ENCODE results near the gene TMEM182.

TMEM182 gene

GRCh38 chr2:102749938-102750337 lies 11.9 kb upstream of the TMEM182 start:
- H3K9me3 ChIP-seq (ENCODE audit: control insufficient read depth, insufficient read depth, low read length), result no peaks in the 10 kb centered on the region
- no peak overlapping the region for H3K9ac ChIP-seq (ENCODE audit: low read depth, low read length)
- H3K4me1 ChIP-seq (ENCODE audit: insufficient read depth, low read length), result no peaks in the 10 kb centered on the region

GRCh38 chr2:102753563-102754159 lies 8.2 kb upstream of the TMEM182 start:
- no peaks in the 10 kb centered on the region for H3K4me1 ChIP-seq (ENCODE audit: insufficient read depth, low read length)
- H3K36me3 ChIP-seq (ENCODE audit: insufficient read depth, low read length), result no peaks in the 10 kb centered on the region; the same call in 1 of the 2 replicates
- H3K9me3 ChIP-seq (ENCODE audit: control insufficient read depth, insufficient read depth, low read length), result no peaks in the 10 kb centered on the region
- no peak overlapping the region for H3K9ac ChIP-seq (ENCODE audit: low read depth, low read length)

More at GRCh38 chr2:102749938-102750337, 11.9 kb upstream of the TMEM182 start:
- no peaks in the 10 kb centered on the region; the same call in 1 of the 2 replicates for H3K36me3 ChIP-seq (ENCODE audit: insufficient read depth, low read length)

GRCh38 chr2:102754456-102755145 lies 7.2 kb upstream of the TMEM182 start:
- no peaks in the 10 kb centered on the region for H3K9me3 ChIP-seq (ENCODE audit: control insufficient read depth, insufficient read depth, low read length)
- no peaks in the 10 kb centered on the region for H3K4me1 ChIP-seq (ENCODE audit: insufficient read depth, low read length)
- H3K36me3 ChIP-seq (ENCODE audit: insufficient read depth, low read length), result no peaks in the 10 kb centered on the region; the same call in 1 of the 2 replicates
- no peak overlapping the region for H3K9ac ChIP-seq (ENCODE audit: low read depth, low read length)

GRCh38 chr2:102755284-102755683 lies 6.5 kb upstream of the TMEM182 start:
- H3K36me3 ChIP-seq (ENCODE audit: insufficient read depth, low read length), result no peaks in the 10 kb centered on the region; the same call in 1 of the 2 replicates
- H3K4me1 ChIP-seq (ENCODE audit: insufficient read depth, low read length), result no peaks in the 10 kb centered on the region
- no peaks in the 10 kb centered on the region for H3K9me3 ChIP-seq (ENCODE audit: control insufficient read depth, insufficient read depth, low read length)
- no peak overlapping the region for H3K9ac ChIP-seq (ENCODE audit: low read depth, low read length)

GRCh38 chr2:102758439-102758838 lies 3.4 kb upstream of the TMEM182 start:
- H3K9me3 ChIP-seq (ENCODE audit: control insufficient read depth, insufficient read depth, low read length), result no peaks in the 10 kb centered on the region
- no peaks in the 10 kb centered on the region for H3K36me3 ChIP-seq (ENCODE audit: insufficient read depth, low read length)
- H3K4me1 ChIP-seq (ENCODE audit: insufficient read depth, low read length), result no peaks in the 10 kb centered on the region
- H3K9ac ChIP-seq (ENCODE audit: low read depth, low read length), result no peak overlapping the region

GRCh38 chr2:102764083-102764482 lies 2.3 kb downstream of the TMEM182 start:
- Histone ChIP-seq H3K9ac (ENCODE audit: low read depth, low read length) (no peak overlapping the region), H3K4me1 (ENCODE audit: insufficient read depth, low read length) (no peaks in the 10 kb centered on the region), H3K9me3 (ENCODE audit: control insufficient read depth, insufficient read depth, low read length) (no peaks in the 10 kb centered on the region), H3K36me3 (ENCODE audit: insufficient read depth, low read length) (no peaks in the 10 kb centered on the region)

- Histone ChIP-seq H3K4me1 (ENCODE audit: insufficient read depth, low read length) (no peaks in the 10 kb centered on the region), H3K9me3 (ENCODE audit: control insufficient read depth, insufficient read depth, low read length) (no peaks in the 10 kb centered on the region), H3K9ac (ENCODE audit: low read depth, low read length) (no peak overlapping the region), H3K36me3 (ENCODE audit: insufficient read depth, low read length) (no peaks in the 10 kb centered on the region)
These were observed 3.2 kb downstream of the TMEM182 start for GRCh38 chr2:102765061-102765460.

- Histone ChIP-seq H3K36me3 (ENCODE audit: insufficient read depth, low read length) (no peaks in the 10 kb centered on the region), H3K9ac (ENCODE audit: low read depth, low read length) (no peak overlapping the region), H3K4me1 (ENCODE audit: insufficient read depth, low read length) (no peaks in the 10 kb centered on the region), H3K9me3 (ENCODE audit: control insufficient read depth, insufficient read depth, low read length) (no peaks in the 10 kb centered on the region)
These were observed 6.4 kb downstream of the TMEM182 start for GRCh38 chr2:102768253-102768652.

- no peaks in the 10 kb centered on the region for H3K4me1 ChIP-seq (ENCODE audit: insufficient read depth, low read length)
- no peaks in the 10 kb centered on the region for H3K36me3 ChIP-seq (ENCODE audit: insufficient read depth, low read length)
- no peak overlapping the region for H3K9ac ChIP-seq (ENCODE audit: low read depth, low read length)
- H3K9me3 ChIP-seq (ENCODE audit: control insufficient read depth, insufficient read depth, low read length), result no peaks in the 10 kb centered on the region
These were observed 7.1 kb downstream of the TMEM182 start for GRCh38 chr2:102768892-102769291.

GRCh38 chr2:102770506-102770905 lies 8.7 kb downstream of the TMEM182 start:
- Histone ChIP-seq H3K9me3 (ENCODE audit: control insufficient read depth, insufficient read depth, low read length) (no peaks in the 10 kb centered on the region), H3K4me1 (ENCODE audit: insufficient read depth, low read length) (no peaks in the 10 kb centered on the region), H3K36me3 (ENCODE audit: insufficient read depth, low read length) (no peaks in the 10 kb centered on the region), H3K9ac (ENCODE audit: low read depth, low read length) (no peak overlapping the region)

GRCh38 chr2:102771114-102771513 lies 9.3 kb downstream of the TMEM182 start:
- H3K9ac ChIP-seq (ENCODE audit: low read depth, low read length), result no peak overlapping the region
- H3K36me3 ChIP-seq (ENCODE audit: insufficient read depth, low read length), result no peaks in the 10 kb centered on the region
- no peaks in the 10 kb centered on the region for H3K4me1 ChIP-seq (ENCODE audit: insufficient read depth, low read length)
- H3K9me3 ChIP-seq (ENCODE audit: control insufficient read depth, insufficient read depth, low read length), result no peaks in the 10 kb centered on the region

- no peaks in the 10 kb centered on the region for H3K4me1 ChIP-seq (ENCODE audit: insufficient read depth, low read length)
- no peaks in the 10 kb centered on the region for H3K36me3 ChIP-seq (ENCODE audit: insufficient read depth, low read length)
- no peaks in the 10 kb centered on the region for H3K9me3 ChIP-seq (ENCODE audit: control insufficient read depth, insufficient read depth, low read length)
- no peak overlapping the region for H3K9ac ChIP-seq (ENCODE audit: low read depth, low read length)
These were observed 10.8 kb downstream of the TMEM182 start for GRCh38 chr2:102772659-102773058.

- H3K9ac ChIP-seq (ENCODE audit: low read depth, low read length), result no peak overlapping the region
- no peaks in the 10 kb centered on the region for H3K4me1 ChIP-seq (ENCODE audit: insufficient read depth, low read length)
- H3K9me3 ChIP-seq (ENCODE audit: control insufficient read depth, insufficient read depth, low read length), result no peaks in the 10 kb centered on the region
- no peaks in the 10 kb centered on the region for H3K36me3 ChIP-seq (ENCODE audit: insufficient read depth, low read length)
These were observed 11.4 kb downstream of the TMEM182 start for GRCh38 chr2:102773149-102773705.

- H3K9me3 ChIP-seq (ENCODE audit: control insufficient read depth, insufficient read depth, low read length), result no peaks in the 10 kb centered on the region
- no peaks in the 10 kb centered on the region for H3K36me3 ChIP-seq (ENCODE audit: insufficient read depth, low read length)
- H3K9ac ChIP-seq (ENCODE audit: low read depth, low read length), result no peak overlapping the region
- H3K4me1 ChIP-seq (ENCODE audit: insufficient read depth, low read length), result peaks cover 6% of the 10 kb centered on the region; the same call in 1 of the 2 replicates
These were observed 16.4 kb downstream of the TMEM182 start for GRCh38 chr2:102778260-102778659.

- Histone ChIP-seq H3K4me1 (ENCODE audit: insufficient read depth, low read length) (peaks cover 9% of the 10 kb centered on the region; the same call in 1 of the 2 replicates), H3K9me3 (ENCODE audit: control insufficient read depth, insufficient read depth, low read length) (no peaks in the 10 kb centered on the region), H3K36me3 (ENCODE audit: insufficient read depth, low read length) (no peaks in the 10 kb centered on the region), H3K9ac (ENCODE audit: low read depth, low read length) (no peak overlapping the region)
These were observed 18.6 kb downstream of the TMEM182 start for GRCh38 chr2:102780467-102780866.
